Right lung (tissue), 5 donors: ENCODE results near the gene SCN3A. TPM values are rescaled to one million over a fixed set of nuclear protein-coding genes. Genes with fewer than 3 reads are reported as not detected.
A peak's percentile ranks its signal among the peaks of the same experiment; 100 is the strongest.

ENCODE experiments used
- DNase-seq, 2 donors: peaks; one replicate each; pipeline ENCODE4 v3.0.0-alpha.2; 2013
- polyA plus RNA-seq, 5 donors: library from polyadenylated mRNA; unstranded; fragments of 120-200 nt; gene quantifications; one replicate each; pipeline versions ENCODE4 v1.2.1 to v1.2.3, GENCODE V29; 2013; ENCODE audit warnings: inconsistent platforms in 1 of 5, low replicate concordance in 1 of 5; ENCODE audit not compliant: insufficient read length in 5 of 5, insufficient read depth in 1 of 5

The SCN3A gene
- polyA plus RNA-seq, 5 donors = 0.45 to 1.7 (median 1.0) TPM

- no peak for DNase-seq
Measured at GRCh38 chr2:165112789-165113188, 91.1 kb downstream of the SCN3A start.

DNA sequence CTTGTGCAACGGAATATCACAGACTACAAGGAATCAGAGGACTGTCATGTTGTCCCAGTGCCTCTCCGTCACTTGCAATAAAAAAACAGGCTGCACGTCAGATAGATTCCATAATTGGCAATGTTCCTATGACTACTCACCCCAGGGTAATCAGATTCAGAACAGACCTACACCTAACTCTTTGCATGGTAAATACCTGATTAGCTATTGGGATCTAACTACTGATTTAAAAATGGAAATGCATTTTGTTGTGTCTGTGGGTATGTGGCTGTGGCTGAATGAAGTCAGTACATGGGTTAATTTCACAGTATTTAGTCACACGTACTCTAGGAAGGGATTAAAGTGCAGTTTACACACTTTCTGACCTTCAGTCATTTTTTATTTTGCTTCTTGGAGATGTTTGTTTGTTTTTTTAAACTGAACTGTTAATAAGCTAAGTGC, 91.7 kb downstream of the SCN3A start:
- DNase-seq = no peak

- DNase-seq = no peak
Measured at GRCh38 chr2:165110394-165110793, 93.5 kb downstream of the SCN3A start.

- DNase-seq = no peak
Measured at GRCh38 chr2:165109915-165110314, 93.9 kb downstream of the SCN3A start.

- no peak for DNase-seq
Measured at GRCh38 chr2:165105926-165106325, 97.9 kb downstream of the SCN3A start.

- DNase-seq = no peak
Measured at GRCh38 chr2:165087933-165088901, 115.6 kb downstream of the SCN3A start.

GRCh38 chr2:165086337-165086736, 117.5 kb downstream of the SCN3A start:
- no peak for DNase-seq

- no peak for DNase-seq
Measured at GRCh38 chr2:165083326-165083725, 120.5 kb downstream of the SCN3A start.

- DNase-seq = no peak
Measured at GRCh38 chr2:165082479-165082878, 121.4 kb downstream of the SCN3A start.

DNA sequence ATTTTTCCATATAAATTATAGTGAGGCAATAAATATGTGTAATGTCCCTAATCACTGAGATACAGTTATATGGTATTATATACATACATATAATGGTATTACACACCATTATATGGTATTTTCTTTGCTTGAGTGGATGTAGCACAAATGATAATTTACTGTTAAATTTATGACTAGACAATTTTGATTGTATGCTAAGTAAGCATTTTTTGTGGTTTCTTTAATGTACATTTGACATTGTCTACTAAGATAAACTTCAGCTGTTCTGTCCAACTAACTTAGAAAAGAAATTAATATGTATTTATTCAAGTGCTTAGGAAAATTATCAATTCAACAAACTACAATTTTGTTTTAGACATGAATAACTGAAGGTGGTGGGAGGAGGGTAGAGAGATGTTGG, 122.6 kb downstream of the SCN3A start:
- no peak for DNase-seq

GRCh38 chr2:165079432-165079831, 124.4 kb downstream of the SCN3A start:
- DNase-seq = no peak

- DNase-seq = no peak
Measured at GRCh38 chr2:165078913-165079312, 124.9 kb downstream of the SCN3A start.

- DNase-seq = no peak
Measured at GRCh38 chr2:165074884-165075283, 129.0 kb downstream of the SCN3A start.

GRCh38 chr2:165074323-165074722, 129.5 kb downstream of the SCN3A start:
- DNase-seq = no peak

DNA sequence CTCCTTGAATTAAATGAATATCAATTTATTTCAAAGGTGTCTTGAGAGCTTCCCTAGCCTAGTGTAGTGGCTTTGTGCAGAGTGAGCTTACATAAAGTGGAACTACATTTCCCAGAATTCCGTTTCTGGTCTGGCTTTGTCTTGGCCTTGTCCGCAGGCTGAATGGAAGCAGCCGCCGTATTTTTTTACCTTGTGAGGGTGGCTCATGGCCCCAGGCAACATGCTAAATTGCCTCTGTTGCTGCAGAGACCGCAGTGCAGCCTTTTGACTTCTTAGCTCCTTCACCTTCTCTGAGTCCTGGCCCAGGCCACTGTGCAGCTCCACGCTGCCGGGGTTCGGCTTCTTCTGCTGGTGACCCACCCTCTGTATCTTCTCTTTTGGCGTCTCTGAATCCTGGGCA, 133.8 kb downstream of the SCN3A start:
- DNase-seq = no peak

GRCh38 chr2:165069151-165069550, 134.7 kb downstream of the SCN3A start:
- DNase-seq = no peak

- DNase-seq = no peak
Measured at GRCh38 chr2:165068487-165068757, 135.4 kb downstream of the SCN3A start.

DNA sequence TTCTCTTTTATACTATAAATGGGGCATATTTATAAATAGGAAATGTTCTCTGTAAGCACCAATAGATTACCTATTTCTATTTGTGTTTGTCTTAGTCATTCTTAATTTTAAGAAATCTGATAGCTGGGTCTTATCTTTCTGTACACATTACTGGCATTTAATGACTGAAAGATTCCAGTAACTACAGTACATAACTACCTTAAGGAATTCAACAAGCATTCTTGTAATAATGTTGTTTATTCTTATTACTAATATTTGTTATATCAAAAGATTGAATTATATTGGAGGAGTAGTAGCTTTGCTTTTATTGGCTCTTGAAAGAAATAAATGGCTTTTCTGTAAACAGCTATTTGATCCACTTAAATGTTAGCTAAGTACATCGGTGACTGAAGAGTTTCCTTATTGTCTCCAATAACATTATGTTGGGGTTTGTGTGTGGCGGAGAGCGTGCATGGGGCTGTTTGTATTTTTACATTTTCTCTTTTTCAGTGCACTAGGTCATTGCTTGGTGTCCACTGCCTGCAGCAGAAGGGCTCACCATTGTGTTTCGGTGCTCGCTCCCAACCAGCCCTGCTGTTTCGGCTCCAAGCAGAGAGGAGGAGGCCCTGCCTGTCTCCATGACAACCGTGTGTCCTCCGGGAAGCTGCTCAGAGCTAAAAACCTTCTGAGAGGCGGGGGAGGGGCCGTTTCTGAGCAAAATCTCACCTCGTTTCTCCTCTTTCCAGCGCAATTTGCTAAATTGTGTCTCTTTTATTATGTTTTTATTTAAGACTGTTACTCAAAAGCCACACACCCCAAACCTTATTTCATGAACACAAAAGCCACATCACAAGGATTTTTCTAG, 136.0 kb downstream of the SCN3A start:
- peak; percentile 36 to 48 for DNase-seq

- no peak for DNase-seq
Measured at GRCh38 chr2:165064743-165065142, 139.1 kb downstream of the SCN3A start.

- DNase-seq = peak; percentile 4 to 6
Measured at GRCh38 chr2:165060411-165060810, 143.4 kb downstream of the SCN3A start.

GRCh38 chr2:165058476-165059265, 145.2 kb downstream of the SCN3A start:
- no peak for DNase-seq

DNA sequence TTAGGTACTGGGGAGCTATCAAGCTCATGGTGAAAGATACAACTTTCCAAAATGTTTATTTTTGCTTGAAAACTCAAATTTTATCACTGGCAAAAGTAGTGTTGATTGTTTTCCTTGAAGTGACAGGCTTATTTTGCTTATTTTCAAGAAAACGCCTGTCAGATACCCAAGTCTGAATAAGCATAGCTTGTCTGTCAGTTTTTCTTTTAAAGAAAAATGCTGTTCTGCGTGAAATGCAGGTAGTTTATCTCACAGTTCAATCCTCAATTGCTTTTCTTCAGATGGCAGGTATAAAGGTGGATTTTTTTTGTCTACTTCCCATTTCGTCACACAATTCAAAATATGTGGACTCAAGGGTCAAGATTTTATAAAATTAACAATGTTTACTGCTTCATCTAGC, 145.9 kb downstream of the SCN3A start:
- no peak for DNase-seq
